NOMO-1 treated with dmso at 0.1 percent for 144 hours (cell line): ENCODE data around the gene DLD.
"Not testable (repeated sequence)": the region's sequence is repeated elsewhere in the genome, so short reads cannot be mapped to it uniquely, and the experiment has no call there.

Experiments used
- DNase-seq: peaks from one replicate; lab custom pipeline; 2025; ENCODE audit not compliant: unreplicated experiment; lab: John Stamatoyannopoulos, UW

DLD gene

DNA sequence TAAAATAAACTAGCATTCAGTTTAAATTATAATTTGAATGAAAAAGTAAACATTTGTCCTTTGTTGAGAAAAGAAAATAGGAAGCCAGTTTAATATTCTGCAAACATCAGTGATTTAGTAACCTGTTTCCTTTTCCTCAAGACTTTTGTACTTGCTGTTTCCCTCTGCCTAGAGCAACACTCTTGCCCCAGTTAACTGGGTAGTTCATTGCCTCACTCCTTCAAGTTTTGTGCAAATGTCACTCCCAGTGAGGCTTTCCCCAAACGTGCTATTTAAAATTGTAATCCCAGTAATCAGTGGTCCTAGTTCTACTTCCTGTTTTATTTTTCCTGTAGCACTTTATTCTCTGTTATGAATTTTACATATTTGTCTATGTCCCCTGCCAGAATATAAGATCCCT is 23.8 kb downstream of the DLD start:
- DNase-seq = no peak

DNA sequence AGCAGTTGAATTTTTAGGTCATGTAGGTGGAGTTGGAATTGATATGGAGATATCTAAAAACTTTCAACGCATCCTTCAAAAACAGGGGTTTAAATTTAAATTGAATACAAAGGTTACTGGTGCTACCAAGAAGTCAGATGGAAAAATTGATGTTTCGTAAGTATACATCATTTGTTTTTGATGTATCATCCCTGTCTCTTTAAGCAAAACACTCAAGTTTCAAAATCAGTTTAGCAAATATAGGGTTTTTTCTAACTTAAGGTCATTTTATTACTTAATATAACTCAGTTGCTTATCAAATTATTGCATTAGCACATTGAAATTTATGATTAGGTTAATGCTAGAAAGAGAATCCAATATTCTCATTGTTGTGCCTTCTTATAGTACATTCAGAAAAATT is 24.6 kb downstream of the DLD start:
- no peak for DNase-seq

DNA sequence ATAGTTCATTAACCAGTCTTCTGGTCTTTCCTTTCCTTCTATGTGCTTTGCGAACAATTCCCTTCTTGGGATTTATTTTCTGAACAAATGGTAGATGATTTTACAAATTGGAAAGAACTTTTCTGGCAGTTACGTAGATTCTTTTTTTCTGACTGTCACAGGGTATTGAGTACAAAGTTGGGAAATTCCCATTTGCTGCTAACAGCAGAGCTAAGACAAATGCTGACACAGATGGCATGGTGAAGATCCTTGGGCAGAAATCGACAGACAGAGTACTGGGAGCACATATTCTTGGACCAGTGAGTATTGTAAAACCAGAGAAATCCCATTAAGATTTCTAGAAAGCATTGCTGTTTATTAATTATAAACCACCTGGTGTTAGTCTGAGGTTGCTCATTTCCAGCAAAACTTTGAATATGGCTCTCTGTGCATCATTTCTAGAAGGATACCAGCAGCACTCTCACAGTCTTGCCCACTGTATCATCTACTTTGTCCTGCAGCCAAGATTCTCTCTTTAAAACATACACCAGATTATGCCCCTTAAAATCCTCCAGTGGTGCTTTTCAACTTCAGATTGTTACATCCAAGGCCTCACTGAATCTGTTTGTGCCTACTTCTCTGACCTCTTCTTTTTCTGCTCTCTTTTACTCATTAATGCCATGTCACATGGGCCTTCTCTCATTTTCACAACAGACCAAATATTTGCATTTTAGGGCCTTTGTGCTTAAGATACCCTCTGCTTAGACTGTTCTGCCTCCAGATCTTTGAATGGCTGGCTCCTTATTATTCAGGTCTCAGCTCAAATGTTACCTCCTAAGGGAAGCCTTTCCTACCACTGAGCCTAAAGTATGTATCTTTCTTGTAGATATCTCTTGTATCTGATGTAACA is 27.0 kb downstream of the DLD start:
- DNase-seq = no peak

DNA sequence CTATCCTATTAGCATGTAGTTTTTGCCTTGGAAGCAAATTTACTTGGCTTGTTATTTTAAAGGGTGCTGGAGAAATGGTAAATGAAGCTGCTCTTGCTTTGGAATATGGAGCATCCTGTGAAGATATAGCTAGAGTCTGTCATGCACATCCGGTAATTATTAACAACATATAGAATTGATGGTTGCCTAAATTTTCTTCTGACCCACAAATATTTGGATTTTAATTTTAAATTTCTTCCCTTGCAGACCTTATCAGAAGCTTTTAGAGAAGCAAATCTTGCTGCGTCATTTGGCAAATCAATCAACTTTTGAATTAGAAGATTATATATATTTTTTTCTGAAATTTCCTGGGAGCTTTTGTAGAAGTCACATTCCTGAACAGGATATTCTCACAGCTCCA is 28.0 kb downstream of the DLD start:
- no peak for DNase-seq

DNA sequence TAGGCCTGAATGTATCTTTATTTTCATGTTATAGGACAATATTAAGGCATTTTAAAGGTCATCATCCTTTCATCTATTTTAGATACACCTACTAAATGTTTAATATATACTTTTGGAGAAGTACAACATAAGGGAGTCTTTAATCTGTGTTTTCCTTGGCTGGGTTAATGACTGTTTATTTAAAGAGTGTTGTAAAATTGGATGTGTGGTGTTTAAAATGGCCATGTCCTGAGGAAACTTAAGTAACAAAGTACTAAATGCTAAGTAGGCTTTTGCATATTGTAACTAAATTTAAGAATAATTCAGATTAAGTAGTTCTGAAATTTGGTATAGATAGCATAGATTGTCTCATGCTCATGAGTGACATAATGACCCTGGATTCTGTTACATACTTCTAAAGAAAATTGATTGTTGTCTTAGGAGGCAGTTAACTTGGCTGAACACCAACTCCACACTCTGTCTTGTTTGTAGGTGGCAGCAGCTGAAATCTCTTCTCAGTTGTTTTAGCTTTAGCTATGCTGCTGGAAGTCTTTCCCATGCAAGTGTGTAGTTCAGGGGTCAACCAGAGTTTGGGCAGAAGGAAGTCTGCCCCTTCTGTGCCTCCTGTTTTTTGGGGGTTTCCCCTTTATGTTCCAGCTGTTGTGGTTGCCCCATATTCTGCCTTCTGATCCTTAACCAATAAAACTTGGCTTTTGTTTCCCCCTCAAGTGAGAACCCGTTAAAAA is 29.2 kb downstream of the DLD start:
- no peak for DNase-seq

DNA sequence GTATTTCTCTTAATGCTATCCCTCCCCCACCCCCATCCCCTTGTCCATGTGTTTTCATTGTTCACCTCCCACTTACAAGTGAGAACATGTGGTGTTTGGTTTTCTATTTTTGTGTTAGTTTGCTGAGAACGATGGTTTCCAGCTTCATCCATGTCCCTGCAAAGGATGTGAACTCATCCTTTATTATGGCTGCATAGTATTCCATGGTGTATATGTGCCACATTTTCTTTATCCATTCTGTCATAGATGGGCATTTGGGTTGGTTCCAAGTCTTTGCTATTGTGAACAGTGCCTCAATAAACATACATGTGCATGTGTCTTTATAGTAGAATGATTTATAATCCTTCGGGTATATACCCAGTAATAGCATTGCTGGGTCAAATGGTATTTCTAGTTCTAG is 30.8 kb downstream of the DLD start:
- not testable (repeated sequence) for DNase-seq

DNA sequence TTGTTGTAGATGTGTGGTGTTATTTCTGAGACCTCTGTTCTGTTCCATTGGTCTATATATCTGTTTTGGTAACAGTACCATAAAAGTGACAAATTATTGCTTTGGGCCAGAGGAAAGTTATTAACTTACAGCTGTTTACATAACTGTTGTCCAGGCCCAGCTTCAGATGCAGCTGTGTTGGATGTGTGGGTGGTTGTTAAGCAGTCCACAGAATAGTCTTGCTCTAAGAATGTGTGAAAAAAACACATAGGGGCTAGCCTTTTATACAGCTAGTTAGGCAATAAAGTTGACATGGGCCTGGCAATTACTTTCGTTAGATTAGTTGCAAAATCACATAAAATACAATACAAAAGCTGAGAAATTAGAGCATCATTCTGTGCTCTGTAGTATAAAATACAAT is 31.9 kb downstream of the DLD start:
- no peak for DNase-seq

DNA sequence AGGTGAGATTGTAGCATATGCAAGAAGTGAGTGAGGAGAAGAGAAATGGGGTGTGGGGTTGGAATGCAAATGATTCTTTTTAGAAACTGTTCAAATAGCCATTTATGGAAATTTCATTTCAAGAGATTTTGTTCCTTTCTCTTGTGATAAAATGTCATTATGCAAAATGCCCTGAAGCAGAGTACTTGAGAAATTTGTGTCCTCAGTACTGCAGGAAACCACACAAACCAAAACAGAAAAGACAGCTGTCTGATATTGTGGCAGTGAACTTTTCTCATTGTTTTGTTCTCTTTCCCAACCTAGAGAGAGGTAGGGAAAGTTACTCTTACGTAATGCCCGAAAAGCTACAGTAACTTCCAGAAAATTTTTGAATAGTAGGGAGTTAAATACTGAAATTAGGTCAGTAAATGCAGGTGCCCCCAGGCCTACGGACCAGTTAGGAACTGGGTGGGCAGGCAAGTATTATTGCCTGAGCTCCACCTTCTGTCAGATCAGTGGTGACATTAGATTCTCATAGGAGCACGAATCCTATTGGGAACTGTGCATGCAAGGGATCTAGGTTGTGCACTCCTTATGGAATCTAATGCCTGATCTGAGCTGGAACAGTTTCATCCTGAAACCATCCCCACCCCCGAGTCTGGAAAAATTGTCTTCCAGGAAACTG is 34.0 kb downstream of the DLD start:
- DNase-seq = no peak

DNA sequence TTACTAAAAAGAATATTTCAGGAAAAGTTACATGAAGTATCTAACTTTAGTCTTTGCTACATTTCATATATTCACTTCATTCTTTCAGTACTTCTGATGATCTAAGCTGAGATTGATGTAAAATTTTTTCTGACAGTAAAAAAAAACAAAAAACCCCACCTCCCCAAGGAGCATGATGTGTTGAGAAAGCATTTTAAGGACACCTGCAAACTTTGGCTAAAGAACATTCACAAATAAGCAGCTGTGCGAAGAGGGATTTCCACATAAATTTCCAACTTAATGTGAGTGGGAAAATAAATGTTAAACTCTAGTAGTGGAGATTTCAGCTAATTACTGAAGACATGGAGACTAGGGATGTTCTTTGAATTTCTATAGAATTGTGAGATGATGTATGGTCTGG is 35.5 kb downstream of the DLD start:
- DNase-seq = no peak

DNA sequence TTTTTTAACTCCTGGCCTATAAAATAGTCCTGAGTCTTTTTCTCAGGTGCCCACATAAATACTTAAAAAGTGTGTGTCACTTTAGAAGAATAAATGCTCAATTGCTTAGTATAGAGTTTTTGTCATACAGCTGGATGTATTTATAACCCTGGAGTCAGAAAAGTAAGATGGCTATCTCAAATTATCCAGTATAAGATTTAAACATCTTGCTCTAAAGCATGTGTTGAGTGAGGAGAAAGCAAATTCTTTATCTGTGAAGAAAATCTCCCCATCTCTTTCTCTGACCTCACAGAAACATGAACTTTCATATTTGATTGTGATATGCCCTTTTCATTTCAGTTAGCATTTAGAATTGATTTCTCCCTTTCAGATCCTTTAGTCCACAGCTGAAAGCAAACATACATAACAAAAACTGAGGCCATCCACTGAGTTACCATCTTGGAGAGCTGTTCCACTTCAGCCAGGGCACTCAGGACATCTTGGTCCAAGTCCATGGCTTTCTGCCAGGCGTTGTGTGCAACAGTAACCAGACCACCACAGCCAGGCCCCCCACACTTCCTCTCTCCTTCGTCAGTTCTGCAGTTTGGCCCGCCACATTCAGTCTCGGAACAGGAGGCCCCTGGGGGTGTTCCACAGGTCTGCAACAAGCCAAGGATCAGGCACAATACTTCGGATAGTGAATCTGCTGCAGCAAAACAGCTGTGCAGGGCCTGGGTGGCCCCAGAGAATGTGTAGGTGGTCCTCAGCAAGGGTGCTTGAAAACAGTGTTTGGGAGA is 40.9 kb downstream of the DLD start:
- DNase-seq = no peak

DNA sequence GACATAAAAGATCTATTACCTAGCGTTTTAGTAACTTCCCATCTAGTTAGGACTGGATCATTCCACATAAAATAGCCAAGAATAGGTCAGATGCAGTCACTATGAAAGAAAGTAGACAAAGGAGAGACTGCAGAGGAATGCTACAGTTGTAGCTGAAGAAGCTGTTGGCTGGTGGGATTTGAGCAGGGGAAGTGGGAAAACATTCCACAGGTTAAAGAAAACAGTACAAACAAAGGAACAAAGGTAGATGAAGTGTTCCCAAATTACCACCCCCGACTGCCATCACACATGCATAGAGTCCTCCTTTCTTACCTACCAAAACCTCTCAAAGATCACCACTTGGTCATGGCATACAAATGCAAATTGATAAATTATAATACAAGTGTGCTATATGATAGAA is 41.8 kb downstream of the DLD start:
- DNase-seq = no peak

DNA sequence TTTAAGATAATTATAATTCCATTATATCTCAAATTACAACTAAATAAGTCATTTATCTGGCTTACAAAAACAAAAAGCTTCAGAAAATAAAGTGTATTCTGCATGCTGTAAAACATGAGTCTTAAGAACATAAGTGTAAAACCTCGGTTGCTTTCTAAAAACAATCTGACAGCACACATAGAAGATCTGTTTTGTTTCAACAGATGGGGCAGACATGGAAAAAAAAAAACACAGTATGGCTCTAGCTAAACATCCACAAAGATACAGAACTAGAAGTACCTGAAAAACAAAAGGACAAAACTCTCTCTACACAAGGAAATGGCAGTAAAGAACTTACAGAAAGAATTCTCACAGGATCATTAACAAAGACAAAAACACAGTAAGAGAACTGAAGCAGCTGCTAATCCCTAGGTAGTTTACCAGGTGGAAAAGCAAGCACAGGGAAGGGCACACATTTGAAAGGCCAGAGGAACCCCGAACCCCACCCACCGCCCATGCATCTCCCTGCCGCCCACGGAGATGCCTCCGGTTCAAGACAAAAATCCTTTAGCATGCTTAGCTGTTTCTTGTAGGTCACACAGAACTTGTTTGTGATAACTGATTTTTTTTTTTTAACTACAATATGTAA is 42.5 kb downstream of the DLD start:
- DNase-seq = no peak

DNA sequence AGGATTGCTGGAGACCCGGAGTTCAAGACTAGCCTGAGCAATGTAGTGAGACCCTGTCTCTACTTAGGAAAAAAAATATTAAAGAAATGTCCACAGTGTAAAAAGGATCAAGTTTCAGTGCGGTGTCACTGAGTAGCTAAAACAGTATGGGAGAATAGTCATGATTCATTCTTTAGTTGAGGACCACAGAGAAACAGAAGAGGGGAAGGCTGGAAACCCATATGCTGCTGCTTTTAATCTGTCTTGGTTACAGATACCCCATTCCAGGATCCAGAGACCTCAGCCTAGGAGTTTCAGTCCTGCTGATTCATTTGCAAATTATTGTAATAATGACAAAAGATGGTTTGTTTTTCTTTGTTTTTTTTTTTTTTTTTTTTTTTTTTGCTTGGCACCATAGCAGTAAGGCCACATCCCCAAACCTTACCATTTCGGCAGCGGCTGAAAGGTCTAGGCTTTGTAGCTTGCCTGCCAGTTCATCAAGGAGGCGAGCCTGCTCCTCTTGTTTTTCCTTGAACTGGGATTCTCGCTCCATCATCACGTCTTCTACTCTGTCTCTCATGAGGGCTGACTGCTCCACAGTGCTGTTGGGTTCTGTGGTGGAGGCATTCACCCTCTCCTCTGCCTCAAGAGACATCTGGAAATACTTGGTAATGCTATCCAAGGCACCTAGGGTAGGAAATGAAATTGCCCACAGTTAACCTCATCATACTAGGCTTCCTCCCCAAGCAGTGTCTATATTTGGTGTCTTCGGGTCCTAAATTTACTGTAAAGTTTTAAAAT is 44.2 kb downstream of the DLD start:
- no peak for DNase-seq

DNA sequence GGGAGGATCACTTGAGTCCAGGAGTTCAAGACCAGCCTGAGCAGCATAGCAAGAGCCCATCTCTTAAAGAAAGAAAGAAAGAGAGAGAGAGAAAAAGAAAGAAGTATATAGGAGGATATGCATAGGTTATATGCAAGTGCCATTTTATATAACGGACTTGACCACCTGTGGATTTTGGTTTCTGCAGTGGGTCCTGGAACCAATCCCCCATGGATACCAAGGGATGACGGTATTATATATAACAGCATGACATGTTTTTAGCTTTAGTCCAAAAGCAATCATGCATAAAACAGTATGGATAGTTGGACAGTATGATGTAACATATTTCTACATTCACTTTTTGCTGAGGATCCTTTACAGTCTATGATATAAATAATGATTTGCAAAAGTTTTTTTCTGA is 45.3 kb downstream of the DLD start:
- DNase-seq = no peak

DNA sequence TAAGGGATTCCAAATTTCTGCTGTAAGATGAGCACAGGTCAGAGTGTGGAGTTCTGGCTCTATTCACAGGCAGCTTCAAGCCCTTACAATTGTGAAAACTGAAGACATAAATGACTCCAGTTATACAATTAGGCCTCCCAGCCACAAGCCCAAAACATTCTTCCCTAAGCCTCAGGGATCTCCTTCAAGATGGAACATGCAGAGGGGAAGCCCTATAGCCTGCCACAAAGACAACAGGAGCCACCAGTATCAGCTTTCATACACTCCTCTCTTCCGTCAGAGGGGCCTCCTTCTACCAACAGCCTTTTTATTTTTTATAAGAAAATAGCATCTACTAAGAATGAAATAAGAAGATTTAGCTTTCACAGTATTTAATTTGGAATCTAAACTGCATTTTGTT is 46.5 kb downstream of the DLD start:
- DNase-seq = no peak

DNA sequence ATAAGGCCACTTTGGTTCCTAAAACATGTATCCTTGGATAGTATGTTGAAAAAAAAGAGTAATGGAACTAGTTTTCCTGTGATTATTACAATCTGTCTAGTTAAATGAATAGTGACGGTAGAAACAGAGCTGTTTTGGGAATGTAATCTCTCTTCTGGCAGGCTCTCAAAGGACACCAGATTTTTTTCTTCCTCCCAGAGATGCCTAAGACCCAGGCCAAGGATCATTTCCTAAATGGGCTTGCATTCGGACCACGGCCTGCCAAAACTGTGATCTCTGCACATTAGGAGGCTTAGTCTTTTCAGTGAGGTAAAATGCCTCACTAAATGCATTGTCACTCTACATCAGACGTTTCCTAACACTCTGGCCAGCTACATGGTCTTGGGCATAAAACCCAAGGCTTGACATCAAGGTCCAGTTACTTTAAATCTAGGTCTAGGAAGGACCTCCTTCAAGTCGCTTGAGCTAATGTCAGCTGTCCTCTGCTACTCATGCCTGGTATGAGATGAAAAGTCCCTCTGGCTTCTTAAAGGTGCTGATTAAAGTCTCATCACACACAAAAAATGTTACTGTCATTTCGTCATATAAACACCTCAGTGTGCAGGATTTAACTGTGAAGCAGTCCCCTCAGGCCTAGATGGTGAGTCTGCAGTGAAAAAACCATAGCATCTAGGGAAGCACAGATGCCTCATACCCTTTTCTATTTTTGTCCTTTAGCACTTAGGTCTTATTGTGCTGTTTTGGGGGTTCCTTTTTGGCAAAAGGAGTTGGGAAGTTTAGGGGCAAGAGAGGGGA is 47.7 kb downstream of the DLD start:
- no peak for DNase-seq

DNA sequence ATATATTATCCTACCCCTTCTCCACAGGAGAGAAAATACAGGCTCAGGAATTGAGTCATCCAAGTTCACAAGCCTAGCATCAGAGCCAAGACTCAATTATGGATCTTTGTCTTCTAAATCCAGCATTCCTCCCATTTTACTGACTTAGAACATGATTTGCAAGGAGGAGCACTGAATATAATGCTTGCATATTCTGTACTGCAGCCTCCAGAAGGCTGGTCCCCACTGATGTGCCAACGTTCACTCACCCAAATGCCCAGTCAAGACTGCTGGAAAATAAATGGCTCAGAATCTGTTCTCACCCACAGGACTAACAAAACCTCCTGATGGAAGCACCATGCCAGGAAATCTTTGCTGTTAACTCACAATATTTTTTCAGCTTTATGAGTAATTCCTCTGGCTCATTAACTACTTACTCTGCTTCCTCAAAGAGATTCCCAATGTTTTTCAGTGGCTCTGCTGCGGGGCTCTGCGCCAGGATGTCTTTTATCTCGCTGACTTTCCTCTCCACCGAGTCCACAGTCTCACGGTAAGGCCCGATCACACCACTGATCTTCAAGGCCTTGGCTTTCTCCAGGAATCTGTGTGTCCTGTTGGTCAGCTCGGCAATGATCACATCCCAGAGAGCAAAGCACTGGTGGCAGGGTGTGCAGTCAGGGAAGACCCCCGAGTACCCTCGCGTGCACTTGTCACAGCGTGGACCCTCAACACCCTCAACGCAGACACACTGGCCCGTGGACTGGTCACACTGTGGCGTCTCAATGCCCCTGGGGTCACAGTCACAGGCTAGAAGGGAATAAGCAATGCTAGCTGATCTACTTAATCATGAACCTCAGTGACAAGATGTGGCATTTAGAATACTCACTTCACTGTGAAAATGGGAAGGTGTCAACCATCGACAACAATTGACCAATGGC is 48.8 kb downstream of the DLD start:
- no peak for DNase-seq

DNA sequence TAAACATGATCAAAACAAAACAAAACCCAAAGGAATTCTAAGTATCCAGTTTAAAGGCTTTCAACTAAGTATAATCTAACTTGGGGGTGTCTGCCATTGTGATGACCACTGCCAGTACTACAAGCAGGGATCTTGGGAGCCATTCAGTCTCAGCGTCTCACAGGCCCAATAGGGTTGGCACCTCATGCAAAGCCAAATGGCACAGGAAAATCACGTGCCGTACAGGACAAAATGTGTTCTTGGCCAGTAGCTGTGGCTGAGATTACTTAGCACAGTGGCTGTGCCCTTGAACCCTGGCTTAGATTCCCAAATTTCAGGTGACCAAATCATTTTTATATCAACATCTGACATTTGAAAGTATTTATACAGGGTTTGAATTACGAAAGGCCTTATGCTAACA is 50.0 kb downstream of the DLD start:
- DNase-seq = no peak
